Middle frontal gyrus (tissue), 1 donor: ENCODE data around the gene HCST.

ENCODE experiments used
- DNase-seq: peaks from one replicate; pipeline ENCODE4 v3.0.0-alpha.2; 2015; ENCODE audit warnings: low spot score; ENCODE audit errors: extremely low spot score

Gene HCST

GRCh38 chr19:35936738-35937268, 34.5 kb downstream of the HCST start:
- DNase-seq = no peak

- no peak for DNase-seq
These were observed 35.3 kb downstream of the HCST start for GRCh38 chr19:35937345-35938281.

DNA sequence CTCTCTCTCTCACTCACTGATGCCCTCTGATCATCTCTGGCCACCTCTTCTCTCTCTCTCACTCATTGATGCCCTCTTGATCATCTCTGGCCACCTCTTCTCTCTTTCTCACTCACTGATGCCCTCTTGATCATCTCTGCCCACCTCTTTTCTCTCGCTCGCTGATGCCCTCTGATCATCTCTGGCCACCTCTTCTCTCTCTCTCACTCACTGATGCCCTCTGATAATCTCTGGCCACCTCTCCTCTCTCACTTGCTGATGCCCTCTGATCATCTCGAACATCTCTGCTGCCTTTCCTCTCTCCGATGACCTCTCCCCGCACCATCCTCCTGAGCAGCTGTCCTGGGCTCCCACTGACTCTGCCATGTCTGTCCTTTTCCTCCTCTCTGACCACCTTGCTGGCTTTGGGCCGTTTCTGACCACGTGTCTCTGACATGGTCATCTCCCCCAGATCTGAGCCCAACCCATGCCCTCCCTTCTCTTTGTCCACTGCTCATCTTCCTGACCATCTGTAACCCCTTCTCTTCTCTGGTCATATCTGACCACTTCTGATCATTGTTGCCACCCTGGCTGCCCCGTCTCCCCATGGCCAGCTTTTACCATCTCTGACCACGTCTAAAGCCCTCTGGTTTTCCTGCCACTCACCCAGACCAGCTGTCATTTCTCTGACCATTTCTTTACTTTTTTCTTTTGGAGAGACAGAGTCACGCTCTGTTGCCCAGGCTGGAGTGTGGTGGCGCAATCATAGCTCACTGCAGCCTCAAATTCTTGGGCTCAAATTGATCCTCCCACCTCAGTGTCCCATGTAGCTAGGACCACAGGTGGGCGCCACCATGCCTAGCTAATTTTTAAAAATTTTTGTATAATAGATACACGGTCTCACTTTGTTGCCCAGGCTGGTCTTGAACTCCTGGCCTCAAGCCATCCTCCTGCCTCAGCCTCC, 36.2 kb downstream of the HCST start:
- no peak for DNase-seq

GRCh38 chr19:35939307-35940077, 37.2 kb downstream of the HCST start:
- no peak for DNase-seq

- no peak for DNase-seq
These were observed 37.9 kb downstream of the HCST start for GRCh38 chr19:35940078-35940775.

GRCh38 chr19:35940839-35941238, 38.5 kb downstream of the HCST start:
- no peak for DNase-seq

DNA sequence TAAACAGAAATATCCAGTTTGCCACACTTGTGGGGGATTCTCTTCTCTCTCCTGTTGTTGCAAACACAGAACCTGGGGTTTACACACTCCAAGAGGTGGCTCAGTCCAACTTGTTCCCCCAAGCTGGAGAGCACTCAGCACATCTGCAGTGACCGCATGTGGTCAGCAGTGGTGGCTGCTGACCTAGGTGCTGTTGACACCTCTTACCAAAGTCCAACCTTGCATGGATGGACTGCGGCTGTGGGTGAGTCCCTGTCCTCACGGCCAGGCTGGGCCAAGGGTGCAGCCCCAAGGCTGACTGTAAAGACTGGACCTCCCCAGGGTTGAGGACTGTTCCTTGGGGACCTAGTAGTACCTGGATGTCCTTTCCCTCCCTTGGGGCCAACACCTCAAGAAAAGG, 39.9 kb downstream of the HCST start:
- DNase-seq = no peak

GRCh38 chr19:35943321-35944301, 41.3 kb downstream of the HCST start:
- no peak for DNase-seq

DNA sequence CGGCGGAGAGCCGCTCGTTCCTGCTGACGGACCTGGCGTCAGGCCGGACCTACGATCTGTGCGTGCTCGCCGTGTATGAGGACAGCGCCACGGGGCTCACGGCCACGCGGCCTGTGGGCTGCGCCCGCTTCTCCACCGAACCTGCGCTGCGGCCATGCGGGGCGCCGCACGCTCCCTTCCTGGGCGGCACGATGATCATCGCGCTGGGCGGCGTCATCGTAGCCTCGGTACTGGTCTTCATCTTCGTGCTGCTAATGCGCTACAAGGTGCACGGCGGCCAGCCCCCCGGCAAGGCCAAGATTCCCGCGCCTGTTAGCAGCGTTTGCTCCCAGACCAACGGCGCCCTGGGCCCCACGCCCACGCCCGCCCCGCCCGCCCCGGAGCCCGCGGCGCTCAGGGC, 42.2 kb downstream of the HCST start:
- no peak for DNase-seq

- DNase-seq = no peak
These were observed 42.9 kb downstream of the HCST start for GRCh38 chr19:35945121-35945790.

DNA sequence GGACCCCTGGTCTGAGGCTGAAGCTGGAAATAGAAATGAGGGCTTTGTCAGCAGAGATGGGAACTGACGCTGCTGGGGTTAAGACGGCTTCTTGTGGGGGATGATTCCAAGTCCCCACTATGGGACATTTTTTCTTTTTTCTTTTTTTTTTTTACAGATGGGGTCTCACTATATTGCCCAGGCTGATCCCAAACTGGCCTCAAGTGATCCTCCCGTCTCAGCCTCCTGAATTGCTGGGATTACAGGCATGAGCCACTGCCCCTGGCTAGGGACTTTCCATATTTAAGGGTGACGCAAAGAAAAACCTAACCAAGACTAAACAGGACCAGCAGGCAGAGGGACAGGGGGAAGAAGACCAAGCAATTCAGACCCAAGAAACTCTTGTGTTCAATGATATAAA, 43.9 kb downstream of the HCST start:
- no peak for DNase-seq

DNA sequence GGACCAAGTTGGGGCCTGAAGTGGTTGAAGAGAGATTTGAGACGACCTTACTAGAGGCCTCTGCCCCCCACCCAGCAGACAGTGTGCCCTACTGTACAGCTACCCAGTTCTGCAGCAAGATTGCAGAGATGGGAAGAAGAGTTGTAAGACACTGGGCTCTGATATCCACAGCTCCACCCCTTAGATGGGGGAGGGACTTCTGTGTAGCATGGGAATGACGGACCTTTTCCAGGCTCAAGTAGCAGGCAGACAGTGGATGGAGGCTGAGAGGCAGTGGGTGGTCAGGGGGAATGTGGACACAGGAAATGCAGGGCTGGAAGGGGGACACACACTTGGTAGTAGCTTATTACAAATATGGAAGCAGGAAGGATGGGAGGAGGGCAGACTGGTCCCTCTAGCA, 46.8 kb downstream of the HCST start:
- no peak for DNase-seq
